CD4-positive, alpha-beta T cell (primary cell): Measurements from ENCODE around the gene TKFC. TPM values are rescaled to one million over a fixed set of nuclear protein-coding genes. Genes with fewer than 3 reads are reported as not detected.

Experiments
- ATAC-seq: fragments of 200-7000 bp; cut with Tn5 transposase; one replicate; pipeline ENCODE4 v1.10.0; 2022; ENCODE audit warnings: mild to moderate bottlenecking; ENCODE audit not compliant: poor library complexity
- CTCF ChIA-PET: fragments of 350-600 bp; sonication (Branson Sonifier 250); formaldehyde crosslinking; loops from one replicate; lab custom pipeline; 2021; ENCODE audit warnings: antibody characterized with exemption, inconsistent platforms; lab: Charles Lee
- POLR2A ChIA-PET: fragments of 350-600 bp; sonication (Branson Sonifier 250); formaldehyde crosslinking; loops from one replicate; lab custom pipeline; 2021; ENCODE audit warnings: antibody characterized with exemption, inconsistent platforms; lab: Charles Lee
- DNase-seq, 14 experiments: peaks; one replicate each; pipeline ENCODE4 v3.0.0-alpha.2; 2013 to 2020; ENCODE audit warnings: mixed read lengths in 2 of 14
- H3K27ac ChIP-seq, 2 donors: one replicate each; pipeline versions ENCODE4 v1.5.1 to v1.7.0; 2013; ENCODE audit warnings: low read length in 2 of 2, low read depth in 1 of 2, mild to moderate bottlenecking in 1 of 2
- H3K27me3 ChIP-seq, 2 experiments: 1 replicate in 1 of 2; 2 replicates in 1 of 2; pipeline versions ENCODE4 v1.6.1 to v1.7.0; 2013; ENCODE audit warnings: low read length in 2 of 2, control low read depth in 1 of 2, mild to moderate bottlenecking in 1 of 2, moderate library complexity in 1 of 2; ENCODE audit not compliant: insufficient read depth in 2 of 2, control insufficient read depth in 1 of 2
- H3K36me3 ChIP-seq: one replicate; pipeline ENCODE4 v1.6.1; 2013; ENCODE audit warnings: low read length, control low read depth; ENCODE audit not compliant: insufficient read depth
- H3K4me1 ChIP-seq: one replicate; pipeline ENCODE4 v1.6.1; 2013; ENCODE audit warnings: low read length, control low read depth; ENCODE audit not compliant: insufficient read depth
- H3K4me3 ChIP-seq: one replicate; pipeline ENCODE4 v1.5.1; 2013; ENCODE audit warnings: mild to moderate bottlenecking, low read length, moderate library complexity
- H3K9me3 ChIP-seq, 2 experiments: 1 replicate in 1 of 2; 2 replicates in 1 of 2; pipeline versions ENCODE4 v1.6.1 to v1.7.0; 2013; ENCODE audit warnings: low read length in 2 of 2, mild to moderate bottlenecking in 2 of 2, control low read depth in 1 of 2, moderate library complexity in 1 of 2; ENCODE audit not compliant: control insufficient read depth in 1 of 2, insufficient read depth in 1 of 2
- H3K27ac Mint-ChIP-seq: one replicate; pipeline ENCODE4 v1.8.0; 2020; ENCODE audit warnings: mixed read lengths
- H3K27me3 Mint-ChIP-seq: one replicate; pipeline ENCODE4 v1.8.0; 2021; ENCODE audit warnings: mixed read lengths
- H3K36me3 Mint-ChIP-seq: one replicate; pipeline ENCODE4 v1.8.0; 2021; ENCODE audit warnings: low read depth, mixed read lengths
- H3K4me1 Mint-ChIP-seq: one replicate; pipeline ENCODE4 v1.8.0; 2021; ENCODE audit warnings: low read depth, mixed read lengths
- H3K4me3 Mint-ChIP-seq: one replicate; pipeline ENCODE4 v1.8.0; 2020; ENCODE audit warnings: mild to moderate bottlenecking, mixed read lengths
- H3K9me3 Mint-ChIP-seq: one replicate; pipeline ENCODE4 v1.8.0; 2020; ENCODE audit warnings: mixed read lengths
- intact Hi-C, 2 experiments: fragments of 100-400 bp; cut with DNase I in 1 of 2; cut with micrococcal nuclease in 1 of 2; formaldehyde crosslinking; loops; one replicate each; pipeline versions ENCODE4 v1.15.1 to v1.9.0; 2023 to 2025; cut with DNase I, micrococcal nuclease
- total RNA-seq, 174 experiments: library from RNA in 2 of 174; stranded (reverse) in 2 of 174; gene quantifications; one replicate each; pipeline ENCODE4 v1.2.3 and lab custom pipeline; 2021 to 2026
- TF ChIP-seq, protein P1 (sequence below): fragments of 200-600 bp; IDR thresholded peaks from one replicate; pipeline ENCODE4 v1.8.0; 2022; ENCODE audit warnings: antibody characterized with exemption, mild to moderate bottlenecking

The TKFC gene
- total RNA-seq, 2 experiments from 2014 or later: 21.8 to 26.3 TPM

DNA sequence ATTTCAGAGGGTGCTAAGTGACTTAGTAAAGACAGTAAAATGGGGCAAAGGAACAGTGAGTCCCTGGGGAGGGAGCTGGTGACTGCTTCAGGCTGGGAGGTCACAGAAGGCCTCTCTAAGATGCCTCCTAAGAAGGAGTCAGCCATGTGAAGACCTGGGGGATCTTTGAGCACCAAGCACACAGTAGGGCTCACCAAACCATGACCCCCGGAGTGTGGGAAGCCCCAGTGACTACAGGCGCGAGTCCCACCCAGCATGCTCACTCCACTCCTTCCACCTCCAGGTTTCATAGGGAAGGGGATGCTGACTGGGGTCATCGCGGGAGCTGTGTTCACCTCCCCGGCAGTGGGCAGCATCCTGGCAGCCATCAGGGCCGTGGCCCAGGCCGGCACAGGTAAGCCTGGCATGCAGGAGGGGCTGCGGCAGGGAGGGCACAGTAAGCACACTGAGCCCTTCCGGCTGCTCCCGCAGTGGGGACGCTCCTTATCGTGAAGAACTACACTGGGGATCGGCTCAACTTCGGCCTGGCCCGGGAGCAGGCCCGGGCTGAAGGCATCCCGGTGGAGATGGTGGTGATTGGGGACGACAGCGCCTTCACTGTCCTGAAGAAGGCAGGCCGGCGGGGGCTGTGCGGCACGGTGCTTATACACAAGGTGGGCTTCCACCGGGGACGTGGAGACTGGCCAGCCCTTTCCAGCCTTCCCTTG, 5.9 kb downstream of the TKFC start:
- ChIA-PET POLR2A (interaction anchor here (1.8 to 3.8 kb wide), 2 partner anchors 23 to 46 kb away, joined by 8 to 43 read pairs; partner anchors contain the start of genes CYB561A3 and TMEM138), CTCF (interaction anchor here (6.0 kb wide), 1 partner anchor 46 kb away, joined by 173 read pairs; no protein-coding TSS in a partner anchor)
- intact Hi-C loops: loop anchor here (5.0 kb wide), 2 partner anchors 178 to 243 kb away; partner anchors contain the start of gene SYT7 (in 1 of the 2)
- Mint-ChIP-seq H3K36me3 (peaks cover 16% of the 10 kb centered on the region), H3K9me3 (no peaks in the 10 kb centered on the region), H3K4me1 (peaks cover 14% of the 10 kb centered on the region), H3K4me3 (no peak overlapping the region), H3K27me3 (no peaks in the 10 kb centered on the region), H3K27ac (no peak overlapping the region)
- Histone ChIP-seq H3K4me3 (no peak overlapping the region), H3K36me3 (peaks cover 10% of the 10 kb centered on the region), H3K27me3 (no peaks in the 10 kb centered on the region), H3K9me3 (no peaks in the 10 kb centered on the region), H3K27ac (no peak overlapping the region), H3K4me1 (peaks cover 21% of the 10 kb centered on the region)
- ATAC-seq: no peak
- no peak for DNase-seq
- TF ChIP-seq, protein P1, sequence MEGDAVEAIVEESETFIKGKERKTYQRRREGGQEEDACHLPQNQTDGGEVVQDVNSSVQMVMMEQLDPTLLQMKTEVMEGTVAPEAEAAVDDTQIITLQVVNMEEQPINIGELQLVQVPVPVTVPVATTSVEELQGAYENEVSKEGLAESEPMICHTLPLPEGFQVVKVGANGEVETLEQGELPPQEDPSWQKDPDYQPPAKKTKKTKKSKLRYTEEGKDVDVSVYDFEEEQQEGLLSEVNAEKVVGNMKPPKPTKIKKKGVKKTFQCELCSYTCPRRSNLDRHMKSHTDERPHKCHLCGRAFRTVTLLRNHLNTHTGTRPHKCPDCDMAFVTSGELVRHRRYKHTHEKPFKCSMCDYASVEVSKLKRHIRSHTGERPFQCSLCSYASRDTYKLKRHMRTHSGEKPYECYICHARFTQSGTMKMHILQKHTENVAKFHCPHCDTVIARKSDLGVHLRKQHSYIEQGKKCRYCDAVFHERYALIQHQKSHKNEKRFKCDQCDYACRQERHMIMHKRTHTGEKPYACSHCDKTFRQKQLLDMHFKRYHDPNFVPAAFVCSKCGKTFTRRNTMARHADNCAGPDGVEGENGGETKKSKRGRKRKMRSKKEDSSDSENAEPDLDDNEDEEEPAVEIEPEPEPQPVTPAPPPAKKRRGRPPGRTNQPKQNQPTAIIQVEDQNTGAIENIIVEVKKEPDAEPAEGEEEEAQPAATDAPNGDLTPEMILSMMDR: no peak

DNA sequence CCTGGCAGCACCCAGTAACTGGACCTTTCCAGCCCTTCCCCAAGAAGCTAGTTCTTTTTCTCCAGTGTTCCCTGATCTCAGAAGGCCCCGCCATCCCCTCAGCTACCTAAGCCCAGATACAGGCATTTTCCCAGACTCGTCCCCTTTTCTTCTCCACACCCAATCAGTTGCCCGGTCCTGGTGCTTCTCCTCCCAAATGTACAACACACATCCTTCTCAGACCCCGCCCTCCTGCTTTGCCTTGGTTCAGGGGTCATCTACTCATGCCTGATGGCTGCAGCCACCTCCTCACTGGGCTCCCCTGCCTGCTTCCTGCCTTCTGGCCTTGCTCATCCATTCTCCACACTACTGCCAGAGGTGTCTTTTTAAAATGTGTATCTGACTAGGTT, 6.5 kb downstream of the TKFC start:
- ATAC-seq (no peak), DNase-seq (no peak)
- Histone ChIP-seq H3K4me3 (no peak overlapping the region), H3K27ac (no peak overlapping the region), H3K27me3 (no peaks in the 10 kb centered on the region), H3K4me1 (peaks cover 16% of the 10 kb centered on the region), H3K9me3 (no peaks in the 10 kb centered on the region), H3K36me3 (peaks cover 10% of the 10 kb centered on the region)
- peaks cover 16% of the 10 kb centered on the region for H3K36me3 Mint-ChIP-seq
- intact Hi-C loops: loop anchor here (5.0 kb wide), 2 partner anchors 178 to 243 kb away; partner anchors contain the start of gene SYT7 (in 1 of the 2)
- H3K4me3 Mint-ChIP-seq: no peak overlapping the region
- H3K4me1 Mint-ChIP-seq: peaks cover 10% of the 10 kb centered on the region
- TF ChIP-seq, protein P1: no peak
- H3K27ac Mint-ChIP-seq: no peak overlapping the region
- POLR2A ChIA-PET: interaction anchor here (1.8 kb wide), 1 partner anchor 23 kb away, joined by 8 read pairs; the partner anchor contains the start of genes CYB561A3 and TMEM138
- H3K9me3 Mint-ChIP-seq: no peaks in the 10 kb centered on the region
- CTCF ChIA-PET: no interaction called here
- H3K27me3 Mint-ChIP-seq: no peaks in the 10 kb centered on the region

DNA sequence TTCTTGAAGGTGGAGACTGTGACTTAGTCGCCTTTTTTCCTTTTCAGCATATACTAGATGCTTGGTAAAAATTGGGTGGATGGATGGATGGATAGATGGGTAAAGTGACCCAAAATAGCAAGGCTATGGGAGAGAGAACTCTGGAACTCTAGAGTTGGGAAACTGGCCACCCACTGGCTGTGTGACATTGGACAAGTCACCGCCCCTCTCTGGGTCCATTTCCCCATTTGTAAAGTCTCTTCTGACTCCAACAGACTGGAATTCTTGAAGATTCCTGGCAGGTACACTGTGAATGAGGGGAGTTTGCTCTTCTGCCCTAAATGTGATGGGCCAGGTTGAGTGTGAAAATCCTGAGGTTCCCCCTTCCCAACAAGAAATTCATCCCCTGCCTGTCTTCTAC, 8.0 kb downstream of the TKFC start:
- intact Hi-C loops: no loop called here
- Mint-ChIP-seq H3K4me3 (no peak overlapping the region), H3K27me3 (no peaks in the 10 kb centered on the region), H3K9me3 (no peaks in the 10 kb centered on the region), H3K4me1 (peaks cover 8% of the 10 kb centered on the region), H3K27ac (no peak overlapping the region), H3K36me3 (peaks cover 16% of the 10 kb centered on the region)
- no peak overlapping the region for H3K4me3 ChIP-seq
- no peak for ATAC-seq
- TF ChIP-seq, protein P1: no peak
- no peak for DNase-seq
- no peaks in the 10 kb centered on the region for H3K9me3 ChIP-seq
- H3K4me1 ChIP-seq: peaks cover 7% of the 10 kb centered on the region
- CTCF ChIA-PET: no interaction called here
- peaks cover 12% of the 10 kb centered on the region for H3K36me3 ChIP-seq
- no peaks in the 10 kb centered on the region for H3K27me3 ChIP-seq
- H3K27ac ChIP-seq: no peak overlapping the region
- POLR2A ChIA-PET: no interaction called here
